NCI-H146 (cell line): Measurements from ENCODE around the gene NUDT3.
"Not testable (repeated sequence)": the region's sequence is repeated elsewhere in the genome, so short reads cannot be mapped to it uniquely, and the experiment has no call there.

ENCODE experiments used
- DNase-seq: peaks from one replicate; lab custom pipeline; 2025; lab: John Stamatoyannopoulos, UW

Gene NUDT3

GRCh38 chr6:34343806-34344205, 48.7 kb downstream of the NUDT3 start:
- DNase-seq, result no peak

GRCh38 chr6:34342247-34342646, 50.2 kb downstream of the NUDT3 start:
- DNase-seq, result no peak

- no peak for DNase-seq
These were observed 50.9 kb downstream of the NUDT3 start for GRCh38 chr6:34341481-34341971.

- no peak for DNase-seq
These were observed 51.5 kb downstream of the NUDT3 start for GRCh38 chr6:34340906-34341480.

GRCh38 chr6:34340394-34340793, 52.1 kb downstream of the NUDT3 start:
- no peak for DNase-seq

GRCh38 chr6:34339971-34340370, 52.5 kb downstream of the NUDT3 start:
- no peak for DNase-seq

- no peak for DNase-seq
These were observed 53.0 kb downstream of the NUDT3 start for GRCh38 chr6:34339432-34339831.

- no peak for DNase-seq
These were observed 53.7 kb downstream of the NUDT3 start for GRCh38 chr6:34338811-34339210.

GRCh38 chr6:34338377-34338776, 54.1 kb downstream of the NUDT3 start:
- no peak for DNase-seq

- DNase-seq, result no peak
These were observed 57.6 kb downstream of the NUDT3 start for GRCh38 chr6:34334796-34335416.

- DNase-seq, result no peak
These were observed 58.6 kb downstream of the NUDT3 start for GRCh38 chr6:34333858-34334257.

GRCh38 chr6:34332251-34333198, 59.9 kb downstream of the NUDT3 start:
- DNase-seq, result no peak

GRCh38 chr6:34331371-34332050, 61.0 kb downstream of the NUDT3 start:
- no peak for DNase-seq

- not testable (repeated sequence) for DNase-seq
These were observed 62.7 kb downstream of the NUDT3 start for GRCh38 chr6:34329814-34330213.

- no peak for DNase-seq
These were observed 63.5 kb downstream of the NUDT3 start for GRCh38 chr6:34328969-34329368.

- not testable (repeated sequence) for DNase-seq
These were observed 64.9 kb downstream of the NUDT3 start for GRCh38 chr6:34327313-34328205.

GRCh38 chr6:34325633-34326032, 66.8 kb downstream of the NUDT3 start:
- no peak for DNase-seq

GRCh38 chr6:34324738-34325444, 67.6 kb downstream of the NUDT3 start:
- DNase-seq, result no peak

- DNase-seq, result not testable (repeated sequence)
These were observed 68.2 kb downstream of the NUDT3 start for GRCh38 chr6:34324221-34324620.

- no peak for DNase-seq
These were observed 69.2 kb downstream of the NUDT3 start for GRCh38 chr6:34323300-34323699.
